ENCODE measurements around the gene CYB561D2. TPM values are rescaled to one million over a fixed set of nuclear protein-coding genes. Genes with fewer than 3 reads are reported as not detected.

The CYB561D2 gene
- total and polyA plus RNA-seq, 2 of the 13 experiments (the other 11 are each of a cell fraction or from before 2014, with no cell fraction given) = 11.1 to 17.2 TPM

GRCh38 chr3:50327943-50328691 is 22.5 kb upstream of the CYB561D2 start, which contains the start of gene TUSC2 (continued):
- TF ChIP-seq MLXIP (CRISPR knock-in tag; IDR thresholded peaks at IDR 0.05; ENCODE audit: borderline replicate concordance) = no peak
- TF ChIP-seq MEIS2 (CRISPR knock-in tag; IDR thresholded peaks at IDR 0.05) = peak; percentile 54; the same call in 1 of the 2 replicates
- TF ChIP-seq NR0B2 (CRISPR knock-in tag; IDR thresholded peaks at IDR 0.05) = peak; percentile 58; the same call in 1 of the 2 replicates
- no peak for TF ChIP-seq CEBPZ (IDR thresholded peaks at IDR 0.05; ENCODE audit: low read length)
- TF ChIP-seq MAF1 (CRISPR knock-in tag; IDR thresholded peaks at IDR 0.05; ENCODE audit: borderline replicate concordance) = no peak
- TF ChIP-seq POLR2G (IDR thresholded peaks at IDR 0.05; ENCODE audit: low read depth, low read length) = peak; percentile 94
- TF ChIP-seq SIN3B (IDR thresholded peaks at IDR 0.05; ENCODE audit: low read length) = peak; percentile 57; the same call in 1 of the 2 replicates
- TF ChIP-seq ZNF768 (CRISPR knock-in tag; IDR thresholded peaks at IDR 0.05) = no peak; the same call in 1 of the 2 replicates
- TF ChIP-seq MAFF (IDR thresholded peaks at IDR 0.05; ENCODE audit: low read depth, low read length) = no peak
- peak; percentile 85; the same call in 1 of the 2 replicates for TF ChIP-seq ZNF782 (CRISPR knock-in tag; IDR thresholded peaks at IDR 0.05; ENCODE audit: borderline replicate concordance)
- TF ChIP-seq FOXC1 (CRISPR knock-in tag; IDR thresholded peaks at IDR 0.05; ENCODE audit: borderline replicate concordance) = no peak
- TF ChIP-seq ZBTB42 (CRISPR knock-in tag; IDR thresholded peaks at IDR 0.05) = no peak
- TF ChIP-seq NFYC (CRISPR knock-in tag; IDR thresholded peaks at IDR 0.05) = peak; percentile 96
- peak; percentile 80; the same call in 1 of the 2 replicates for TF ChIP-seq ZGPAT (CRISPR knock-in tag; IDR thresholded peaks at IDR 0.05)
- TF ChIP-seq ZNF678 (CRISPR knock-in tag; IDR thresholded peaks at IDR 0.05) = 0 out of 2 replicates have a peak, but pooled peaks have one; percentile 51
- TF ChIP-seq ZNF770 (CRISPR knock-in tag; IDR thresholded peaks at IDR 0.05) = peak; percentile 48; the same call in 1 of the 2 replicates
- no peak for TF ChIP-seq NFATC3 (CRISPR knock-in tag; IDR thresholded peaks at IDR 0.05)
- no peak for TF ChIP-seq HMGA1 (CRISPR knock-in tag; conservative IDR thresholded peaks at IDR 0.05)
- TF ChIP-seq ZNF17 (CRISPR knock-in tag; IDR thresholded peaks at IDR 0.05) = no peak
